SIG-M5 treated with dmso at 0.1 percent for 504 hours (cell line): ENCODE measurements around the gene SLC12A6.
"Not testable (repeated sequence)": the region's sequence is repeated elsewhere in the genome, so short reads cannot be mapped to it uniquely, and the experiment has no call there.

Source experiments
- DNase-seq: peaks from one replicate; lab custom pipeline; 2025; ENCODE audit not compliant: unreplicated experiment; lab: John Stamatoyannopoulos, UW

The SLC12A6 gene

GRCh38 chr15:34337557-34338306, at the start of gene SLC12A6:
Gene SLC12A6 (minus strand): TSS chr15:34337781. CDS start chr15:34336680, 1,101 bp downstream.
- peak; percentile 87 for DNase-seq

GRCh38 chr15:34381829-34382521, 44.4 kb upstream of the SLC12A6 start:
- not testable (repeated sequence) for DNase-seq

- DNase-seq = not testable (repeated sequence)
Measured at GRCh38 chr15:34380491-34380890, 42.9 kb upstream of the SLC12A6 start.

GRCh38 chr15:34376856-34377255, 39.3 kb upstream of the SLC12A6 start:
- no peak for DNase-seq

GRCh38 chr15:34375541-34375940, 38.0 kb upstream of the SLC12A6 start:
- DNase-seq = not testable (repeated sequence)

GRCh38 chr15:34374816-34375215, 37.2 kb upstream of the SLC12A6 start:
- DNase-seq = no peak

- no peak for DNase-seq
Measured at GRCh38 chr15:34373951-34374350, 36.4 kb upstream of the SLC12A6 start.

GRCh38 chr15:34370643-34371042, 33.1 kb upstream of the SLC12A6 start:
- no peak for DNase-seq

- DNase-seq = no peak
Measured at GRCh38 chr15:34370129-34370528, 32.5 kb upstream of the SLC12A6 start.

- peak; percentile 75 for DNase-seq
Measured at GRCh38 chr15:34367101-34368081, 29.8 kb upstream of the SLC12A6 start, which contains the start of gene LPCAT4. Gene LPCAT4 (minus strand): TSS chr15:34367196. CDS start chr15:34367100, 96 bp downstream.

GRCh38 chr15:34366271-34367065, 28.9 kb upstream of the SLC12A6 start:
- peak; percentile 53 for DNase-seq

GRCh38 chr15:34365836-34366235, 28.3 kb upstream of the SLC12A6 start:
- DNase-seq = no peak

GRCh38 chr15:34365091-34365825, 27.7 kb upstream of the SLC12A6 start:
- peak; percentile 34 for DNase-seq

- DNase-seq = no peak
Measured at GRCh38 chr15:34364041-34364440, 26.5 kb upstream of the SLC12A6 start.

- no peak for DNase-seq
Measured at GRCh38 chr15:34362047-34362773, 24.6 kb upstream of the SLC12A6 start.

GRCh38 chr15:34361278-34361677, 23.7 kb upstream of the SLC12A6 start:
- no peak for DNase-seq

GRCh38 chr15:34360298-34360697, 22.7 kb upstream of the SLC12A6 start:
- DNase-seq = peak; percentile 41

- DNase-seq = no peak
Measured at GRCh38 chr15:34359416-34359815, 21.8 kb upstream of the SLC12A6 start.

GRCh38 chr15:34358948-34359347, 21.4 kb upstream of the SLC12A6 start:
- DNase-seq = no peak
